GM21360 (cell line): ENCODE data around the gene AGAP3.

Experiments used
- ATAC-seq: cut with Tn5 transposase; IDR thresholded peaks from one replicate; pipeline ENCODE4 v1.9.1; 2021; ENCODE audit warnings: mild to moderate bottlenecking, moderate library complexity; ENCODE audit not compliant: unreplicated experiment

The AGAP3 gene

DNA sequence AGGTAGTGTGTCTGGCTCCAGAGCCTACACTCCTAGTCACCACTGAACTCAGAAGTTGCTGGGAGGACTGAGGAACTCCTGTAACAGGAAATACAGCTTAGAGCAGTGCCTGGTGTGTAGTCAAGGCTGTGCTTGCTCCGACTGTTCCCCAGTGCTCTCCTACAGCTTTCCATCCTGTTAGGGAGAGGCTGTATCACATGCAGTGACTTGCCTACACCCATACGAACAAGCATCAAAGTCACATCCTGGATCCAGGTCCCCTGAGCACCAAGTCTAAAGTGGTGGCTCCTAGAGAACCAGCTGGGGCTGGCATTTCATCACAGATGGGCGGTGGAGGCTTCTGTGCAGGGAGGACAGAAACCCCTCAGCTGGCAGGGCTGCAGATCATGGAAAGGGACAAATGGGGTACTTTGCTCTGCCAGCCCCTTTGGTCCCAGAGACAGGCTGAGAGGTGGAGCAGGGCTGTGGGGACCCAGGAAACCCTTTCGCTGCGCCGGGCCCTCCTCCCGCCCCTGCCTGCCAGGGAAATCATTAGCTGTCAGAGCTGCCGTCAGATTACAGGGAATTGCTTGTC, 93.1 kb downstream of the AGAP3 start:
- no peak for ATAC-seq

DNA sequence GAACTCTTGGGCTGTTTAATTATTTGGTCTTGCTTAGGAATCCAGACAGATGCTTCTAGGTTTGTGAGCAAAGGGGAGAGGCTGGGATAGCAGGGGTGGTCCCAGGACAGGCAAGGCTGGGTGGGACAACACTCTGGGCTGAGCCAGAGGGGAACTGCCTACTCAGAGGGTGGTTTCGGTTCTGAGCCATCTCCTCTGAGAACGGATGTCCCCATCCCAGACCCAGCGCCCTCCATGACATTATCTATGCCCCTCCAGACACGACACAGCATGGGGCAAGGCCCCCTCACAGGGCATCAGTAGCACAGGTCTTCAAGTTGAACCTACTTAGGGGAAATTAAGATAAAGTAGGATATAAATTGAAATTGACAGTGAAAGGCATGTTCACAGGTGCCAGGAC, 93.7 kb downstream of the AGAP3 start:
- ATAC-seq = no peak

DNA sequence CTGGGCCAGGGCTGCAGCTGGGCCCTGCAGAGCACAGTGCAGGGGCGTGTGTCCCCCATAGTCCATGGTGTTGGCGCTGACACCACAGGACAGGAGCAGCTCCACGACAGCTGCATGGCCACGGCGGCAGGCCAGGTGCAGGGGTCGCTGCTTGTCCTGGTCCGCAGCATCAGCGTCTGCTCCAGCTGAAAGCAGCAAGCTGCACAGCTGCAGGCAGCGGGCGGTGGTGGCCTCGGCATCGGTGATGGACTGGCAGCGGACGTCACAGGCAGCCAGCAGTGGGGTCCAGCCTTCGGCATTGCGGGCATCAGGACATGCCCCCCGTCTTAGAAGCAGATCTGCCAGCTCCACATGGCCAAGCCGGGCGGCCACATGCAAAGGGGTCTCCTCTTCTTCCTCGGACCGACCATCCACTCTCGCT, 94.7 kb downstream of the AGAP3 start:
- ATAC-seq = no peak

DNA sequence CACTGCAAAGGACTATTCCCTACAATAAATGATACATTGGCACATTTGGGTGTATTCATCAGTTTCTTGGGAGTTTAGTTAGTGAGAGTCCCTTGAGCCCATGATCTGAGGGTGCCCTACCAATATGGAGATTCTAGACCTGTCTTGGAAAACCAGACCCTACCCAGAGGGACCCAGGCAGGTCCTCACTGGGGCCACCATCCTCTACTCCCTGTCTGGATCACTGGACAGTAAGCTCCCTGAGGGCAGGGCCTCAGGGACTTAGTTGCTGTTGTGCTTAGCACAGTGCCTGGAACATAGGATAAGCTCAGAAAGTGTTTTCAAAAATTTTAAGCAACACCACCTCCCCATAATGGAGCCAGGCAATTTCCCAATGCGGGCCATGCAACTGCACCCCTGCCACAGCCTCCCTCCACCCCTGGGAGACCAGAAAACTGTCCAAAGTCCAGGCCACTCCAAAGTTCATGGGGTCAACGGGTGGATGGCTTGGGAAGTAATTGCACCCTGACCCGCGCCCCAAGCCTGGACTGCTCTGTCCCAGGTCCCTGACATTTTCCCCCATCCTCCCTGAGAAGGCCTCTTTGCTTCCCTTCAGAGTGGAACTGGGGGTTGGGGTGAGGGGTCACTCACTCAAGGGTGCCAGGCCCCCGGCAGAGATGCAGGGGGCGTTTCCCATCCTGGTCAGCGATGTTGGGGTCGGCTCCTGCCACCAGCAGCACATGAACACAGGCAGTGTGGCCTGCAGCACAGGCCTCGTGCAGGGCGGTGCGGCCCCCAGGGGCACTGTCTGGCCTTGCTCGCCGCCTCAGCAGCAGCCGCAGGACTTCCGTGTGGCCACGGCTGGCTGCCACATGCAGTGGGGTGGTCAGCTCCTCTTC, 99.7 kb downstream of the AGAP3 start:
- ATAC-seq = no peak

DNA sequence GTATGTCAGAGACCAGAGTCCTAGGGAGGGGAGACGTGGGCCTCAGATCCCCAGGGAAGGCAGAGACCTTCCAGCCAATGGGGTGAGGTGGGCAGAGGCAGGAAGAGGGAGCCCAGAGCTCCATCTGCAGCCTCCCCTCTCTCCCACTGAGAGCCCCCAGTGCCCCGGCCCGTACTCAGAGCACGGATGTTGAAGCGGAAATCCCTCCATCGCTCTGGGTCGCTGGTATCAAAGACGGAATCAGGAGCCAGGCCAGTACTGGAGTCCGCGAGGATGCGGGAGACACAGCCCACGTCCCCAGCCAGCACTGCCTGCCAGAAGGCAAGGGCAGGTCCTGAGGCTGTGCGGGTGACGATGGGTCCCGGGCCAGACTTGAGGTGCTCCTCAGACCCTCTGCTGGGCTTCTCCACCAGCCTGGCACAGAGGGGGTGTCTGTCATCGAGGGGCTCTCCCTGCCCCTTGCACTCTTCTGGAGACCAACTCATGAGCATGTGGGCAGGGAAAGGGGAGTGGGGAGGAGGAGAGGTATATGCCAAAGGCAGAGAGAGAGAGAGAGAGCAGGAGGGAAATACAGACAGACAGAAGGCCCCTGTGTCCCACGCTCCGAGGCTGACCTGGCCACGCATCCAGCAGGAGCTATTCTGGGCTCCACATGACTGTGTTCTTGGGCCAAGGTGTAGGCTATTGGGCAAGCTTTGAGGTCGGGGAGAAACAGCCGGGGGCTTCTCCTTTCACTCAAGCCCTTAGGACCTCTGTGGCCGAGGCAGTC, 100.5 kb downstream of the AGAP3 start, which contains the start of gene ASB10:
Gene ASB10 (minus strand): TSS at position 611 of the 769 bp plus-strand sequence. CDS start 120 bp downstream, at position 491.
- ATAC-seq = no peak

DNA sequence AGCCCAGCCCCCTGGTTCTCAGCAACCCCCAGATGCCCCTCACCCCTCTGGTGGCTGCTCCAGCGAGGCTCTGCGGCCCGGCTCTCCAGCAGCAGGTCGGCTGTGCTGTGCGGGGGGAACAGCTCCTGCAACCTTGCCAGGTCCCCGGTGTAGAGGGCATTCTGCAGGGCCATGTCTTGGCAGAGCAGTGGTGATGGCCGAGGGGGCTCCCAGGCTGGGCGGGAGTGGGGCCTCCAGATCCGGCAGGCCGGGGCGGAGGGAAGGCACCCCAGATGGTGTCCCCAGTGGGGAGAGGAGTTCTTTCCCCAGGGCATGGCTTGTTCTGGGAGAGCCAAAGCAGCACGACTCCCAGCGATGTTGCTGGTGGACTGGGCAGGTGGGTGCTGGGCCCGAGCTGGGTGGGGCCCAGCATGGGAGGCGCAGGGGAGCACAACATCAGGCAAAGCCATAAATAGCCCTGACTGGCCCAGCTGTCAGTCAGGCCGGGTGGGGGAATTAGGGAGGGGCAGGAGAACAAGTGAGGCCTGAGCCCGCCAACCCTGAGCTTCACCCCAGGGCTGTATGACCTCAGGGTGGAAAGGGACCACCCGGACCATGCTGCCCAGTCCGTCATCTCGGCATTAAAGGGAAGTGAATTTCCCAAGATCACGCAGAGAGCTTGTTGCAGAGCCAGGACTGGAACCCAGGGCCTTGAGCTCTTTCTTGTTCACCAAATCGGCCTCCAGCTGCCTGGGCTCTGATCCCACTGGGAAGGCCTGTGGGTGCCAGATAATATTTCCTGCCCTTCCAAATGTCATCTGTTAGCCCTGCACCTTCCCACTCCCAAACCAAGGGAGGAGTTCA, 101.4 kb downstream of the AGAP3 start:
- ATAC-seq = no peak

DNA sequence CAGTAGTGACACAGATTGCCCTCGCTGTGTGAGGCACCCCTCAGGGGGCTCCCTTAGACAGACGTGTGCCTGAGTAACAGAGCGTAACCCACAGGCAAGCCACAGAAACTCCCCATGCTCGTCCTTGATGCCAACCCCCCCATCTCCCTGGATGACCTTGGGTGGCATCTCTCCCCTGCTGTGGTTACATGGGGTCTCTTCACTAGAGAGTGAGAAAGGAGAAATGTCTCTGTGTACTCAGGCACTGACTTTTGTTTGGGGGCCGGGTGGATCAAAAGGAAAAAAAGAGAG, 101.9 kb downstream of the AGAP3 start:
- ATAC-seq = no peak

DNA sequence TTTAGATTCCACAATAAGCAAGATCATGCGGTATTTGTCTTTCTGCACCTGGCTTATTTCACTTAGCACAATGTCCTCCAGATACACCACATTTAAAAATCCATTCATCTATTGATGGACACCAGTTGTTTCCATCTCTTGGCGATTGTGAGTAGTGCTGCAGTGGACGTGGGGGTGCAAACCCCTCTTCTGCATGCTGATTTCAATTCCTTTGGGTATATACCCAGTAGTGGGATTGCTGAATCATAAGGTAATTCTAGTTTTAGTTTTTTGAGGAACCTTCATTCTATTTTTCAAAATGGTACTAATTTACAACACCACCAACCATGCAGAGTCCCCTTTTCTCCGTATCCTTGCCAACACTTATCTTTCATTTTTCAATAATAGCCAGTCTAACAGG, 102.8 kb downstream of the AGAP3 start:
- ATAC-seq = no peak

DNA sequence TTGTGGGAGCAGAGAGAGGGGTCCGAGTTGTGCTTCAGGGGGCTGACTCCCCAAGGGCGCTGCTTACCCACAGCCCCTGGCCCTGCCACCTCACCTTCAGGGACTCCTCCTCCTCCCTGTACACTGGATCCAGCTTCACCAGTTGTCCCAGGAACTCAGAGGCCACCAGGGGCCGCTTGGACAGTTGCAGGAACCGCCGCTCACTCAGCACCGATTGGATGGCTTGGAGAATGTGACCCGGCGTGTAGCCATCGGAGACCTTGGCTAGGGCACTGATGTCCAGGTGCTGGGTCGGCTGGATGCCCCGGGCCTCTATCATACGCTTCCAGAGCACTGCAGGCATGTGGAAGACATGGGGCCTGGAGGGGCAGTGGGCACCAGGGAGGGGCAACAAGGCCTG, 105.3 kb downstream of the AGAP3 start:
- ATAC-seq = no peak

DNA sequence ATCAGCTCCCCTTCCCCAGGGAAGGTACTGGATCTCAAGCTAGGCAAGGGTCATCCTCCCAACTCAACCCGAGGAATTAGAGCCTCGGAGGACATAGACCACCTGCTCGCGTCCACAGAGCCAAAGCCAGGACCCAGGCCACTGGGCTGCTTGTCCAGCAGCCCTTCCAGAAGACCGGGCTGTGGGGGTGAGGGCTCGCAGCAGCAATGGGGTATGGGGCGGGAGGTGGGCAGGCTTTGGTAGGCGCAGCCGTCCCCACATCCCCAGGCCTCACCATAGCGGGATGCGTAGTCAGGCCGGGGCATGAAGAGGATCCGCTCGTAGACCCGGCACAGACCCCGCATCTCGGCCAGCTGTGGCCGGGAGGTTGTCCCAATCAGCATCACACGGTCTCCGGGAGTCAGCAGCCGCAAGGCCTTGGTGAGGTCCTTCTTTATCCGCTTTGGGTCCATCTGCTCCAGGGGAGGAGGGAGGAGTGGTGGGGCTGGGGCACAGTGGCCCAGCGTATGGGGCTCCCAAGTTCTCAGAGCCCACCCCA, 105.8 kb downstream of the AGAP3 start:
- no peak for ATAC-seq

DNA sequence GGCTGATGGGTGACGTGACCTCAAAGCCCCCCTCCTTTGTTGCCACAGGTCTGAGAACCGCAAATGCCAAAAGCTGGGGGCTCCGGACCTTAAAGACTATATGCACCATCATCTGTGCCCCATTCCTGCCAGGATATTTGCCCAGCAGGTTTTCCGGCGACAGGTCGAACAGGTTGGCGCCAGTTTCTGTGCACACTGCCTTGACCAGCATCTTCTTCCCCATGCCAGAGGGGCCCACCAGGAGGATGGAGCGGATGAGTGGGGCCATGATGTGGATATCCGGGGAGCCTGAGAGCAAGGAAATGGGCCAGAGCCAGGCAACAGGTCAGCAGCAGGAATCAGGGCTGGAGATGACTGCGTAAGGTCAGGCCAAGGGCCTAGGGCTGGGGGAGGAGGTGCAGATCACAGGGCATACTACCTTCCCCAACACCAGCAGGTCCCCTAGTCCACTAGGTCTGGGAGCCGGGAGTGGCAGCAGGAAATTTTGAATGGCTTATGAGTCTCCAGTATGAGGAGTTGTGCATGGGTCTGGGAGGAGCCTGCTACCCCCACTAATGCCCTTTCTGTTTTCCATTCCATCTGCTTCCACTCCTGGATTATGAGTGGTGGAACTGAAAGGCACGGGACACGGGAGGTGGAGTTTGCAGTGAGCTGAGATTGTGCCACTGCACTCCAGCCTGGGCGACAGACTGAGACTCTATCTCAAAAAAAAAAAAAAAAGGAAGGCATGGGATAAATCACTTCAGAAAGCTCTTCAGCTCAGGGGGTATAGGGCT, 107.1 kb downstream of the AGAP3 start:
- no peak for ATAC-seq
